IMR-90 (cell line): ENCODE results near the gene CLEC2A. TPM values are rescaled to one million over a fixed set of nuclear protein-coding genes. Genes with fewer than 3 reads are reported as not detected.

Experiments used
- ATAC-seq: fragments of 200-7000 bp; cut with Tn5 transposase; 2 replicates; pipeline ENCODE4 v1.9.1; 2020; ENCODE audit warnings: low read depth, mild to moderate bottlenecking, moderate library complexity
- BruUV-seq: library from RNA; stranded (reverse); fragments of 400-500 nt; replicated peaks from 2 replicates; lab custom pipeline; 2021; lab: Mats Ljungman, UMichigan
- CTCF ChIA-PET: fragments of 300-600 bp; formaldehyde crosslinking; extraction: SDS; loops from one replicate; lab custom pipeline; 2021; ENCODE audit warnings: antibody characterized with exemption; lab: Yijun Ruan, JAX
- POLR2A ChIA-PET: fragments of 300-600 bp; sonication (Branson Sonifier 250); formaldehyde crosslinking; loops from one replicate; lab custom pipeline; 2022; ENCODE audit warnings: antibody characterized with exemption; ENCODE audit not compliant: unreplicated experiment; lab: Charles Lee
- DNase-seq: peaks from one replicate; pipeline ENCODE4 v3.0.0; 2013
- H2AFZ ChIP-seq: replicated peaks from 2 replicates; pipeline ENCODE3; 2013; ENCODE audit warnings: low read length, mild to moderate bottlenecking; ENCODE audit not compliant: poor library complexity
- H2AK5ac ChIP-seq: 2 replicates; pipeline ENCODE4 v1.6.1; 2013; ENCODE audit warnings: low read depth, low read length, inconsistent platforms
- H2AK9ac ChIP-seq: replicated peaks from 2 replicates; pipeline ENCODE3; 2013; ENCODE audit warnings: mild to moderate bottlenecking, low read depth, low read length, moderate library complexity; ENCODE audit not compliant: poor library complexity
- H2BK120ac ChIP-seq: 2 replicates; pipeline ENCODE4 v1.6.1; 2013; ENCODE audit warnings: low read depth, low read length, inconsistent platforms
- H2BK15ac ChIP-seq: 3 replicates; pipeline ENCODE4 v1.6.1; 2013; ENCODE audit warnings: low read depth, low read length, inconsistent platforms
- H2BK20ac ChIP-seq: 2 replicates; pipeline ENCODE4 v1.6.1; 2013; ENCODE audit warnings: low read depth, mild to moderate bottlenecking, inconsistent platforms, low read length, moderate library complexity
- H2BK5ac ChIP-seq: 2 replicates; pipeline ENCODE4 v1.6.1; 2013; ENCODE audit warnings: mild to moderate bottlenecking, low read depth, low read length, inconsistent platforms; ENCODE audit not compliant: poor library complexity, severe bottlenecking
- H3K14ac ChIP-seq: replicated peaks from 2 replicates; pipeline ENCODE4 v1.6.1; 2013; ENCODE audit warnings: low read depth, low read length, inconsistent platforms
- H3K18ac ChIP-seq: 2 replicates; pipeline ENCODE4 v1.6.1; 2013; ENCODE audit warnings: low read depth, low read length, control low read depth
- H3K23ac ChIP-seq: 2 replicates; pipeline ENCODE4 v1.6.1; 2013; ENCODE audit warnings: low read depth, low read length, inconsistent platforms
- H3K27ac ChIP-seq: 2 replicates; pipeline ENCODE4 v1.5.1; 2013; ENCODE audit warnings: mild to moderate bottlenecking, control low read depth, low read length; ENCODE audit not compliant: insufficient read depth
- H3K27me3 ChIP-seq: 2 replicates; pipeline ENCODE4 v1.6.1; 2013; ENCODE audit warnings: low read length; ENCODE audit not compliant: control insufficient read depth, insufficient read depth
- H3K36me3 ChIP-seq: 2 replicates; pipeline ENCODE4 v1.6.1; 2013; ENCODE audit warnings: low read length, mixed read lengths; ENCODE audit not compliant: control insufficient read depth, insufficient read depth
- H3K4ac ChIP-seq: 2 replicates; pipeline ENCODE4 v1.6.1; 2013; ENCODE audit warnings: low read depth, low read length, inconsistent platforms
- H3K4me1 ChIP-seq: 2 replicates; pipeline ENCODE4 v1.6.1; 2013; ENCODE audit warnings: low read length, mixed read lengths; ENCODE audit not compliant: control insufficient read depth, insufficient read depth
- H3K4me2 ChIP-seq: 2 replicates; pipeline ENCODE4 v1.6.1; 2013; ENCODE audit warnings: low read depth, mild to moderate bottlenecking, control low read depth, low read length, moderate library complexity
- H3K4me3 ChIP-seq: 2 replicates; pipeline ENCODE4 v1.5.1; 2013; ENCODE audit warnings: low read depth, mild to moderate bottlenecking, control low read depth, low read length, moderate library complexity; ENCODE audit not compliant: insufficient read depth
- H3K56ac ChIP-seq: 2 replicates; pipeline ENCODE4 v1.6.1; 2013; ENCODE audit warnings: low read length, inconsistent platforms; ENCODE audit not compliant: insufficient read depth; ENCODE audit errors: extremely low read depth
- H3K79me1 ChIP-seq, 2 experiments: 2 replicates each; pipeline ENCODE4 v1.6.1; 2013; ENCODE audit warnings: low read length in 2 of 2, inconsistent platforms in 1 of 2, low read depth in 1 of 2
- H3K9ac ChIP-seq: 2 replicates; pipeline ENCODE4 v1.6.1; 2013; ENCODE audit warnings: low read depth, low read length, control low read depth
- H3K9me1 ChIP-seq: 2 replicates; pipeline ENCODE4 v1.6.1; 2013; ENCODE audit warnings: low read length, inconsistent platforms; ENCODE audit not compliant: insufficient read depth
- H3K9me3 ChIP-seq: 2 replicates; pipeline ENCODE4 v1.6.1; 2013; ENCODE audit warnings: low read length; ENCODE audit not compliant: control insufficient read depth, insufficient read depth
- H4K20me1 ChIP-seq: 2 replicates; pipeline ENCODE4 v1.6.1; 2013; ENCODE audit warnings: low read length, inconsistent platforms; ENCODE audit not compliant: insufficient read depth
- H4K5ac ChIP-seq: 2 replicates; pipeline ENCODE4 v1.6.1; 2013; ENCODE audit warnings: mild to moderate bottlenecking, low read depth, low read length, control low read depth
- H4K8ac ChIP-seq, 2 experiments: 2 replicates each; pipeline ENCODE4 v1.6.1; 2013; ENCODE audit warnings: low read depth in 2 of 2, low read length in 2 of 2, control low read depth in 1 of 2, inconsistent platforms in 1 of 2
- H4K91ac ChIP-seq: 2 replicates; pipeline ENCODE4 v1.6.1; 2013; ENCODE audit warnings: low read depth, low read length, inconsistent platforms; ENCODE audit not compliant: insufficient read depth
- BHLHE40 ChIP-seq: fragments of 150-350 bp; IDR thresholded peaks from 2 replicates; pipeline ENCODE4 v1.6.1; 2016; ENCODE audit warnings: mild to moderate bottlenecking, low read depth, low read length
- CEBPB ChIP-seq: IDR thresholded peaks from 2 replicates; pipeline ENCODE4 v1.6.1; 2012; ENCODE audit warnings: low read depth, low read length, improper control_type of control experiment
- WGBS, 2 experiments: methylation state at CpG; one replicate each; pipeline versions ENCODE4 v1.1.5 to v1.1.7; 2013; ENCODE audit warnings: missing lambda C conversion rate in 2 of 2; ENCODE audit not compliant: insufficient read length in 1 of 2; ENCODE audit errors: extremely low coverage in 2 of 2; 5-methylcytosine and 5-hydroxymethylcytosine counted together
- dilution Hi-C: fragments of 300-500 bp; cut with HindIII; formaldehyde crosslinking; loops from one replicate; pipeline ENCODE4 v1.14.3; 2018; ENCODE audit warnings: low sequenced_read_pairs; ENCODE audit not compliant: unreplicated experiment
- in situ Hi-C: fragments of 300-500 bp; cut with MboI; formaldehyde crosslinking; loops from 3 replicates; pipeline ENCODE4 v1.14.3; 2019; ENCODE audit warnings: low sequenced_read_pairs, inconsistent platforms, mixed read lengths
- intact Hi-C: fragments of 100-400 bp; cut with micrococcal nuclease; formaldehyde crosslinking; loops from 2 replicates; pipeline ENCODE4 v1.10.0; 2022
- polyA plus RNA-seq, 3 experiments: library from polyadenylated mRNA; depleted of rRNA; stranded (reverse); fragments of >200 nt; gene quantifications; 2 replicates each; pipeline ENCODE4 v1.2.3, GENCODE V29; 2012; ENCODE audit warnings: low replicate concordance in 1 of 3
- total RNA-seq: library from RNA; depleted of rRNA; stranded (reverse); fragments of >200 nt; gene quantifications from 2 replicates; pipeline ENCODE4 v1.2.3, GENCODE V29; 2012

Gene CLEC2A
- total and polyA plus RNA-seq, 2 of the 4 experiments (the other 2 are of a cell fraction), result not detected

DNA sequence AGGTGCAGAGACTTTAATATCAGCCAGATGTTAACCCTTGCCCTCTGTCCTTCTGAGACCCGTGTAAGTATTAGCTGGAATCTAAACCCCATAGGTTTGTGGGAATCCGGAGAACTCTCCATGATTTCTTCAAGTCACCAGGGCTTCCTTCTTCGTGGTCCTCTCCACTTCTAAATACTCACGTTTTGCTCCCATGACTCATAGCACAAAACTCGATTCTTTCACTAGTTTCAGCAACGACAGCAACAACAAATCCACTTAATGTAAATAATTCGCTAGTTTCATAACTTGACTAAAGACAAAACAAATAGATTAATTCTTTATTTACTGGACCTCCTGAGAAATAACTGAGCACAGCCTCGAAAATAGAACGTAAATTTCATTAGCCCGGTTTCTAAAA, 4.4 kb upstream of the CLEC2A start:
- no peak; the same call in 1 of the 2 replicates for ATAC-seq
- H3K4ac ChIP-seq, result no peak overlapping the region
- no peak overlapping the region for H4K5ac ChIP-seq
- no peak overlapping the region for H3K9ac ChIP-seq
- no peaks in the 10 kb centered on the region for H3K4me1 ChIP-seq
- no TSS peak for BruUV-seq
- intact Hi-C loops (no loop called here), dilution Hi-C loops (no loop called here), in situ Hi-C loops (no loop called here)
- no peak overlapping the region for H2BK15ac ChIP-seq
- POLR2A ChIA-PET, result no interaction called here
- no peak overlapping the region for H3K4me3 ChIP-seq
- H3K14ac ChIP-seq, result no peak overlapping the region
- H3K9me1 ChIP-seq, result no peaks in the 10 kb centered on the region
- no peaks in the 10 kb centered on the region for H3K36me3 ChIP-seq
- TF ChIP-seq CEBPB (no peak), BHLHE40 (peak; percentile 71; the same call in 1 of the 2 replicates)
- no peak overlapping the region for H2AK5ac ChIP-seq
- no peak overlapping the region for H3K4me2 ChIP-seq
- no peak overlapping the region for H4K8ac ChIP-seq
- H3K23ac ChIP-seq, result no peak overlapping the region
- no peak overlapping the region for H3K56ac ChIP-seq
- WGBS, 2 experiments, result no CpG with 5 or more reads among the region's 10 CpGs
- H3K27me3 ChIP-seq, result peaks cover 3% of the 10 kb centered on the region
- no peak overlapping the region for H2BK120ac ChIP-seq
- H4K20me1 ChIP-seq, result no peaks in the 10 kb centered on the region
- DNase-seq, result peak; percentile 6
- H2AFZ ChIP-seq, result no peak overlapping the region
- H3K18ac ChIP-seq, result no peak overlapping the region
- H3K27ac ChIP-seq, result no peak overlapping the region
- CTCF ChIA-PET, result no interaction called here
- H3K79me1 ChIP-seq, result no peaks in the 10 kb centered on the region
- no peak overlapping the region for H2AK9ac ChIP-seq
- no peak overlapping the region for H2BK20ac ChIP-seq
- H3K9me3 ChIP-seq, result no peaks in the 10 kb centered on the region
- no peak overlapping the region for H2BK5ac ChIP-seq
- H4K91ac ChIP-seq, result no peak overlapping the region
